IPS DF 4.7 (cell line): ENCODE results near the gene GSN.

Experiments used
- DNase-seq: peaks from one replicate; pipeline ENCODE4 v3.0.0-alpha.2; 2013; ENCODE audit warnings: low spot score; ENCODE audit errors: extremely low read depth

The GSN gene

DNA sequence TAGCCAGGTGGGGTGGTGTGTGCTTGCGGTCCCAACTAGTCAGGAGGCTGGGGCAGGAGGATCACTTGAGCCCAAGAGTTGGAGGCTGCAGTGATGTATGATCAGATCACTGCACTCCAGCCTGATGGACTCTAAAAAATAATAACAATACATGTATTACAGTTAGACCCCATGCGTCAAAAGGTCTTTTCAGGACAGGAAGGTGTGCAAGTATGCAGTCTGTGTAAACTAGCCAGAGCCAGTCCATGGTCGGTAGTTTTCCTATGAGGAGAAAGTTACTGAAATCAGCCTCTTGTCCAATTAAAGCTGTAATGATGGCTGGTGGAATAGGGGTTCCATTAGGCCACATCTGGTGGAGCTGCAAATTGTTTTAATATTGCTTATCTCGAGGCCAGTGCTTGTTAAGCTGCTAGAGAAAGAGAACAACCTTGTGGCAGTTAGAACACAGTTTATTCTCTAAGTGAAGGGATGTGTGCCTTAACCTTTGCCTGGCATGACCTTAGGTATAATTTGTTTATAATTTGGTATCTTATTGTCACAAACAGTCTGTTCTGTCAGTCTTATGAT lies 103.6 kb downstream of the GSN start:
- no peak for DNase-seq

DNA sequence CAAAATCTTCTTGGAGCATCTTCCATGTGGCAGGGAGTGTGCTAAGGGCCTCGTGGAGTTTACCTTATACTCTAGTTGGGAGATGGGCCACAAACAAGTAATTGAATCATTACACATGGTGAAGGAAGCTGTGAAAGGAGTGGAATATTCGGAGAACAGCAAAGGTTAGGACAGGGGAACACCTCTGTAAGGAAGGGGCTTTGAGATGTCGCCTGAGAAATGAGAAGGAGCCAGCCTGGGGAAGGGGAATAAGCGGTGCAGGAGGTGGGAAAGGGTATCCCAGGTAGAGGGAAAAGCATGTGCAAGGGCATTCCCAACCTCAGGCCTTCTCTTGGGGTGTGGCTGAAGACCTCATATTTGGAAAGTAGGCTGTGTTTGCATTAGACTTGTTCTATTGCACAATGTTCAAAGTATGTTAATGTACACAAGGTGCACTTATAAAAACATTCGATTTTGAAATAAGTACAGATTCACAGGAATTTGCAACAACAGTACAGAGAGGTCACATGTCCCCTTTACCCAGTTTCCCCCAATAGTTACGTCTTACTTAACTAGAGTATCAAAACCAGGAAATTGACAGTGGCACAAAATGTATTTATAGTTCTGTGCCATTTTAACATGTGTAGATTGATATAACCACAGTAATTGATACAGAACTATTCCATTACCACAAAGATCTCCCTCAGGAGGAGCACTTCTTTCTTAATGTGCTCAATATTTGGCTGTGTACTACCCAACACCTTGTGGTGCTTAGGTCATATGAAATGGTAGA lies 104.5 kb downstream of the GSN start:
- DNase-seq: no peak

- no peak for DNase-seq
These were observed 105.2 kb downstream of the GSN start for GRCh38 chr9:121373011-121373729.

DNA sequence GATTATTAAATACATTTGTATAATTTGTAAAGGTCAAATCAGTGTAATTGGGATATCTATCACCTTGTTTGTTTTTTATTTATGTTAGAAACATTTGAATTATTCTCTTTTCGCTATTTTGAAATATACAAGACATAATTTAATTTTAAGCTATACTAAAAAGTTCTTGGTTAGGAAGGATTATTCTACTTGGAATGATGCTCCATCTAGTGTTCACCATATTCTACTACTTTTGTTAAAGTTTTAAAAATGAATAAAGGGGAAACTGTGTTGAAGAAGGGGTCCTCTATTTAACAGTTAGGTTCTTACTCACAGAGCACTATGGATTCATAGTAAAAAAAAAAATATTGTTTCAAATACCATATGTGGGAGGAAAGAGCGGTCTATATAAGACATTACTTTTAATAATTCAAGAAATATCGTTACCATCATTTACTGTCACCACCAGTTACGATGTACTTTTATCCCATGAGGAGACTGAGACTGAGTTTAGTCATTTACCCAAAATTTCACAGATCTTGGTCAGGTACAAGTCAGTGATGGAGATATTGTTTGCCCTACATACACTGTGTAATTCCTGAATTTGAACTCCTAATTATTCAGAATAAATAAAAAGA lies 108.4 kb downstream of the GSN start:
- no peak for DNase-seq

GRCh38 chr9:121380846-121381245 lies 112.9 kb downstream of the GSN start:
- no peak for DNase-seq
